AG09319 (cell line): ENCODE results near the gene ACBD3.
"Not testable (repeated sequence)": the region's sequence is repeated elsewhere in the genome, so short reads cannot be mapped to it uniquely, and the experiment has no call there.

ENCODE experiments used
- DNase-seq: peaks from one replicate; pipeline ENCODE4 v3.0.0-alpha.2; 2010; ENCODE audit warnings: low read depth; ENCODE audit errors: extremely low read depth
- TF ChIP-seq, protein P1 (sequence below): IDR thresholded peaks from 2 replicates; pipeline ENCODE4 v1.5.1; 2011; ENCODE audit warnings: low read depth, mild to moderate bottlenecking, inconsistent platforms, low read length, moderate library complexity

Gene ACBD3

DNA sequence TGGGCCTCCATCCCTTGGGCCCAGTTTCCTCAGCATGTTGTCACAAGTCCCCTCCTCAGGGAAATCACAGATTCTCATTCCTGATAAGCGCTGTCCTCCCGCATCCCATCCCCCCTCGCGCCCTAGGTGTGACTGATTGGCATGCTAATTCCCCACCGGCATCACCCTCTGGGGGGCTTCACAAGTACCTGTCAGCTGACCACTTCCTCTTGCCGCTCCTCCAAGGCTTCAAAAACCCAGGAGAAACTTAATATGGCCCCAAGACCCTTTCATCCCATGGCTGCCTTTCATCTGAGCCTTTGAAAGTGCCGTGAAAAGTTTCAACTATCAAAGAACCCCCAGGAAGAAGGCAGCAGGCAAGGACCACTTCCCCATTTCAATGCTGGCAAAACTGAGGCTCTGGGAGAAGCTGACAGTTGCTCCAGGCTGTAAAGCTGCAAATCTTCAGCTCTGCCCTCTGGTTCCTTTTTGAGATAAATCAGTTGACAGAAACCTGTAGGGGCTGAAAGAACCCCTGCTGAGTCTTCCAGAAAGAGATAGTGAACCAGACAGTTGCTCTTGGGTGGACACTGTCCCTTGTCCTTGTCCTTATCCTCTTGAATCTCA lies 24.1 kb upstream of the ACBD3 start:
- TF ChIP-seq, protein P1, sequence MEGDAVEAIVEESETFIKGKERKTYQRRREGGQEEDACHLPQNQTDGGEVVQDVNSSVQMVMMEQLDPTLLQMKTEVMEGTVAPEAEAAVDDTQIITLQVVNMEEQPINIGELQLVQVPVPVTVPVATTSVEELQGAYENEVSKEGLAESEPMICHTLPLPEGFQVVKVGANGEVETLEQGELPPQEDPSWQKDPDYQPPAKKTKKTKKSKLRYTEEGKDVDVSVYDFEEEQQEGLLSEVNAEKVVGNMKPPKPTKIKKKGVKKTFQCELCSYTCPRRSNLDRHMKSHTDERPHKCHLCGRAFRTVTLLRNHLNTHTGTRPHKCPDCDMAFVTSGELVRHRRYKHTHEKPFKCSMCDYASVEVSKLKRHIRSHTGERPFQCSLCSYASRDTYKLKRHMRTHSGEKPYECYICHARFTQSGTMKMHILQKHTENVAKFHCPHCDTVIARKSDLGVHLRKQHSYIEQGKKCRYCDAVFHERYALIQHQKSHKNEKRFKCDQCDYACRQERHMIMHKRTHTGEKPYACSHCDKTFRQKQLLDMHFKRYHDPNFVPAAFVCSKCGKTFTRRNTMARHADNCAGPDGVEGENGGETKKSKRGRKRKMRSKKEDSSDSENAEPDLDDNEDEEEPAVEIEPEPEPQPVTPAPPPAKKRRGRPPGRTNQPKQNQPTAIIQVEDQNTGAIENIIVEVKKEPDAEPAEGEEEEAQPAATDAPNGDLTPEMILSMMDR: no peak
- DNase-seq: no peak

DNA sequence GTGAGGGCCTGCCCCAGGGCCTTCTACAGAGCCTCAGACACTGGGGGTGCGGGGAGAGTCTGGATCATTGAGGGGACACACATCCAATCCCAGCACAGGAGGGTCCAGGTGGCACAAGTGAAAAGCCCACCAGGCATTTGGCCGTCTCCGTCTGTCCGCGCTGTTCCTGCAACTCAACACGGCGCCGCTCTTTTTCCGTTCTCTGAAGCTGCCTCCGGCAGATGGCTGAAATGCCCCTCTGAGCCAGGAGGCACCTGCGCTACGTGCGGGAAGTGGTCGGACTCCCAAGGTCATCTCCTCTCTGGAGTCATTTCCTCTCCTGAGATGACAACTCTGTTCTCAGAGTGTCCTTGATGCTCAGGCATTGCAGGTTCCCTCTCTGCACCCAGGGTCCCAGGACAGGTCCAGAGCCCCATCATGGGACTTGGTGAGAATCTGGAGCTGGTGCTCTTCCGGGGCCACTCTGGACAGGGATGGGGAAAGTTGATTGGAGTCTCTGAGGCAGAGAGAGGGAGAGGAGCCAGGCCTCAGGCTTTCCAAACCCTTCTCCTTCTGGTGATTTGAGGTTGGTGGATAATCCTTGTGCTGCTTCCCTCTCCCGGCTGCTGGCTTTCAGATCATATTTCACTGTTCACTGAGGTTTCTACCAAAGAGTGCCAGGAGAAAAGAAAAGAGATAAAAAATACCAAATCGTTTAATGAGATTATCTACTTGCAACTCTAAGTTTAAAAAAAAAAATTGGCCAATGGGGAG lies 22.9 kb upstream of the ACBD3 start:
- TF ChIP-seq, protein P1: no peak

DNA sequence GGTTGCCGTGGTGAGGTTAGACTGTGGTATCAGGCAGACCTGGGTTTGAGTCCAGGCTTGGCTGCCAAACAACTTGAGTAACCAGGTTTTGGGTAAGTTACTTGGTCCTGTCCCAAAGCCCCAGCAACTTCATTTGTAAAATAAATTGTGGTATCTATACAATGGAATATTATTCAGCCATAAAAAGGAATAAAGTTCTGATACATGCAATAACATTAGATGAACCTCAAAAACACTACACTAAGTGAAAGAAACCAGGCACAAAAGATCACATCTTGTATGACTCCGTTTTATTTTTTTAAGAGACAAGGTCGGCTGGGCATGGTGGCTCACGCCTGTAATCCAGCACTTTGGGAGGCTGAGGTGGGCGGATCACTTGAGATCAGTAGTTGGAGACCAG lies 20.5 kb upstream of the ACBD3 start:
- no peak for DNase-seq
- TF ChIP-seq, protein P1: no peak

More for the DNA sequence above, 22.9 kb upstream of the ACBD3 start:
- DNase-seq: no peak

DNA sequence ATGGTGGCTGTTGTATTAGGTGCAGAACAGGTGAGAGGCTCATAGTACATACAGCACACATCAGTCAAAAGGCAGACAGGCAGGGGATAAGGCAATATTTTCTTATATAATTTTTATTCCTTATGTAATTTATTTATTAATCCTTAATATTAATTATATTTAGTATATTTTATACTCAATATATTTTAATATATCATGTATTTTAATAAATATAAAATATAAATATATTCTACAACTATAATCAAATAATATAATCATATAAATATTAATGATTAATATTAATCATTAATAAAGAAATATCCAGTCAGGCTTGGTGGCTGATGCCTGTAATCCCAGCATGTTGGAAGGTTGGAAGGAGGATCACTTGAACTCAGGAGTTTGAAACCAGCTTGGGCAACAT lies 17.7 kb upstream of the ACBD3 start:
- no peak for DNase-seq
- TF ChIP-seq, protein P1: no peak

DNA sequence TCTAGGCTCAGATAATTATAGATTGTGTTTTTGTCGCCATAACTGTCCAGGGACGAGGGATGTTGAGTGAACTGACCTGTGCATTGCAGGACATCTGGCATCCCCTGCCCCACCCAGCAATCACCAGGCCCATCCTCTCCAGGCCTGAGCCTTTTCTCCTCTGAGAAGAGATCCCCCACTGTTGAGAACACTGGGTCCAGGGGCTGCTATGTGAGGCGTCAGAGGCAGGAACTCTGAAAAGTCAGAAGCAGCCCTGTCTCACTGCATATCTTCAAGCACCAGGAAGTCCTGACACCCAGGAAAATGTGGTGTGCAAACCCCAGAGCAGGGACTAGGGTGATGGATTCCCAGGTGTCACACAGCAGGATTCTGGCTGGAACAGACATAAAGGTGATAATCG lies 17.1 kb upstream of the ACBD3 start:
- TF ChIP-seq, protein P1: no peak
- no peak for DNase-seq

DNA sequence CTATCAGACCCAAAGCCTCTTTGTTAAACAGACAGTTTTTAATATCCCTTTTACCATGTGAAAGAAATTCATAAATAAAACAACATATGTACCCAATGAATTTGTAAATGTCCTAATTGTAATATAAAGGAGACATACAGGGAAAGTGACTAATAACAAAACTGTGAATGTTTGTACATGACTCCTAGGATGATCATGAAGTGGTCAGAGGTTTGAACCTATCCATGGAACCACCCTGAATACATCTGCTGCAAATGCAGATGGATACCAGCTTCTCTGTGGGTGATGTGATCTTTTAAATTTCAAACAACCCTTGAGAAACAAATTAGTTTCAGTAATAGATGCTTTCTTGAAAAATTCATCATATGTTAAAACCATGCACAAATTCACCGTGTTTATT lies 16.7 kb upstream of the ACBD3 start:
- no peak for DNase-seq

DNA sequence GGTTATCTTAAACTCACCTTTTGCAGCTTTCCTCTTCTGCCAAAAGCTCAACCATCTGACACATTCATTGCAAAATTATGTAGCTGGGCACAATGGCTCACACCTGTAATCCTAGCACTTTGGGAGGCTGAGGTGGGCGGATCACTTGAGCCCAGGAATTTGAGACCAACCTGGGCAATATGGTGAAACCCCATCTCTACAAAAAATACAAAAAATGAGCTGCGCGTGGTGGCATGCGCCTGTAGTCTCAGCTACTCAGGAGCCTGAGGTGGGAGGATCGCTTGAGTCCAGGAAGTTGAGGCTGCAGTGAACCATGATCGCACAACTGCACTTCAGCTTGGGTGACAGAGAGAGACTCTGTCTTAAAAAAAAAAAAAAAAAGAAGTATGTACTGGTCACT lies 16.1 kb upstream of the ACBD3 start:
- DNase-seq: not testable (repeated sequence)

More for the DNA sequence above, 16.7 kb upstream of the ACBD3 start:
- TF ChIP-seq, protein P1: no peak

DNA sequence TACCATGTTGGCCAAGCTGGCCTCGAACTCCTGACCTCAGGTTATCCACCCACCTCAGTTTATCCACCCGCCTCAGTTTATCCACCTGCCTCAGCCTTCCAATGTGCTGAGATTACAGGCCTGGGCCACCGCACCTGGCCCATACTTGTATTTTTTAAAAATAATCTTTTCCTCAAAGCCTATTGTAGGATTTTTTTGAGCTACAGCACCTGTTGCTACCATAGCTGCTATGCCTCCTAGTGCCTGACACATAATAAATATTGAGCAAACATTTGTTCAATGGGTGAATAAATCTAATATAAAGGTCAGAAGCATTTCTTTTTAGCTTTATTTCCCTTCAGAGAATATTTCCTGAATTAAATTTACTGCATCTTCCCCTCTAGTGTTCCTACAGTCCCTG lies 15.7 kb upstream of the ACBD3 start:
- TF ChIP-seq, protein P1: no peak

More for the DNA sequence above, 15.7 kb upstream of the ACBD3 start:
- DNase-seq: no peak
